H1 (cell line): ENCODE measurements around the gene ALDOC. TPM values are rescaled to one million over a fixed set of nuclear protein-coding genes. Genes with fewer than 3 reads are reported as not detected.

ENCODE experiments used
- RAD21 ChIP-seq, 2 experiments: IDR thresholded peaks in 1 of 2; conservative IDR thresholded peaks in 1 of 2; 2 replicates each; pipeline ENCODE4 v1.6.1; 2011; ENCODE audit warnings: low read depth in 2 of 2, low read length in 2 of 2, improper control_type of control experiment in 1 of 2, inconsistent platforms in 1 of 2, mild to moderate bottlenecking in 1 of 2, moderate library complexity in 1 of 2
- ZNF274 ChIP-seq: IDR thresholded peaks from 2 replicates; pipeline ENCODE4 v1.7.0; 2012; ENCODE audit warnings: low read length, borderline replicate concordance; ENCODE audit errors: extremely low read depth
- polyA plus RNA-seq, 7 experiments: library from polyadenylated mRNA; depleted of rRNA in 3 of 7; stranded (reverse) in 5 of 7; unstranded in 2 of 7; fragments of >200 nt in 5 of 7; fragments of 200-250 nt in 2 of 7; gene quantifications; 1 replicate in 5 of 7; 2 replicates in 1 of 7; 4 replicates in 1 of 7; pipeline versions ENCODE4 v1.2.1 to v1.2.3, GENCODE V29; 2011 to 2013; ENCODE audit warnings: missing spikeins in 2 of 7, mixed read lengths in 2 of 7
- total RNA-seq: library from RNA; stranded (reverse); fragmentation: NEBNext Ultra II Directional; extraction: Animal tissue kit (Norgen Biotek cat#: 25700); gene quantifications from 2 replicates; pipeline ENCODE4 v1.2.1, GENCODE V29; 2021

ALDOC gene
- total and polyA plus RNA-seq, 2 of the 8 experiments (the other 6 are each of a cell fraction or from before 2014, with no cell fraction given) = 51.6 to 103 TPM

GRCh38 chr17:28563475-28563874, 13.2 kb downstream of the ALDOC start (continued):
- TF ChIP-seq RAD21 (IDR thresholded peaks at IDR 0.05 in 1 of 2, conservative IDR thresholded peaks at IDR 0.05 in 1 of 2; ENCODE audit: low read depth in 2 of 2, low read length in 2 of 2) (no peak), ZNF274 (no peak)
